GM12878 (cell line): Measurements from ENCODE around the gene ZBED4.

Experiments used
- CEBPB ChIP-seq, 2 experiments: fragments of 150-350 bp in 1 of 2; IDR thresholded peaks; 2 replicates each; pipeline ENCODE4 v1.6.1; 2012 to 2014; ENCODE audit warnings: low read depth in 2 of 2, low read length in 2 of 2, borderline replicate concordance in 1 of 2, inconsistent platforms in 1 of 2
- EP300 ChIP-seq, 2 experiments: fragments of 150-350 bp in 1 of 2; IDR thresholded peaks; 2 replicates each; pipeline ENCODE4 v1.6.1; 2011 to 2012; ENCODE audit warnings: low read depth in 2 of 2, low read length in 2 of 2, borderline replicate concordance in 1 of 2, improper control_type of control experiment in 1 of 2, inconsistent platforms in 1 of 2; ENCODE audit not compliant: control insufficient read depth in 1 of 2
- FOS ChIP-seq: IDR thresholded peaks from 3 replicates; pipeline ENCODE4 v1.6.1; 2011; ENCODE audit warnings: borderline replicate concordance; ENCODE audit not compliant: insufficient read length; ENCODE audit errors: extremely low read depth
- KDM1A ChIP-seq: fragments of 200-600 bp; sonication (generic); IDR thresholded peaks from 2 replicates; pipeline ENCODE4 v1.6.1; 2016; ENCODE audit warnings: borderline replicate concordance
- POLR2A ChIP-seq: IDR thresholded peaks from 2 replicates; pipeline ENCODE4 v1.6.1; 2011; ENCODE audit warnings: low read depth, mild to moderate bottlenecking, low read length
- RAD21 ChIP-seq: IDR thresholded peaks from 2 replicates; pipeline ENCODE4 v1.6.1; 2011; ENCODE audit warnings: mild to moderate bottlenecking, low read depth, low read length, moderate library complexity; ENCODE audit not compliant: insufficient read depth
- RFX5 ChIP-seq: IDR thresholded peaks from 2 replicates; pipeline ENCODE4 v1.6.1; 2011; ENCODE audit warnings: low read depth, low read length, improper control_type of control experiment
- SMAD1 ChIP-seq: fragments of 450-650 bp; IDR thresholded peaks from 2 replicates; pipeline ENCODE4 v1.6.1; 2018; ENCODE audit warnings: mild to moderate bottlenecking, low read depth; ENCODE audit not compliant: partially characterized antibody
- STAT1 ChIP-seq: fragments of 450-650 bp; conservative IDR thresholded peaks from 2 replicates; pipeline ENCODE4 v1.6.1; 2014; ENCODE audit warnings: antibody characterized with exemption, mild to moderate bottlenecking
- TF ChIP-seq, protein P1 (sequence below), 3 experiments: IDR thresholded peaks in 2 of 3; conservative IDR thresholded peaks in 1 of 3; 2 replicates each; pipeline ENCODE4 v1.5.1; 2011; ENCODE audit warnings: low read depth in 3 of 3, low read length in 3 of 3, mild to moderate bottlenecking in 3 of 3, control low read depth in 2 of 3, moderate library complexity in 2 of 3, inconsistent platforms in 1 of 3, mixed read lengths in 1 of 3; ENCODE audit not compliant: control insufficient read depth in 2 of 3, insufficient read depth in 1 of 3; ENCODE audit errors: extremely low read depth in 1 of 3
- TF ChIP-seq, protein P2 (sequence below): fragments of 450-650 bp; IDR thresholded peaks from 2 replicates; pipeline ENCODE4 v1.6.1; 2014; ENCODE audit warnings: mild to moderate bottlenecking
- TF ChIP-seq, protein P3 (sequence below): IDR thresholded peaks from 2 replicates; pipeline ENCODE4 v1.6.1; 2012; ENCODE audit warnings: mild to moderate bottlenecking, low read depth, low read length

DNA sequence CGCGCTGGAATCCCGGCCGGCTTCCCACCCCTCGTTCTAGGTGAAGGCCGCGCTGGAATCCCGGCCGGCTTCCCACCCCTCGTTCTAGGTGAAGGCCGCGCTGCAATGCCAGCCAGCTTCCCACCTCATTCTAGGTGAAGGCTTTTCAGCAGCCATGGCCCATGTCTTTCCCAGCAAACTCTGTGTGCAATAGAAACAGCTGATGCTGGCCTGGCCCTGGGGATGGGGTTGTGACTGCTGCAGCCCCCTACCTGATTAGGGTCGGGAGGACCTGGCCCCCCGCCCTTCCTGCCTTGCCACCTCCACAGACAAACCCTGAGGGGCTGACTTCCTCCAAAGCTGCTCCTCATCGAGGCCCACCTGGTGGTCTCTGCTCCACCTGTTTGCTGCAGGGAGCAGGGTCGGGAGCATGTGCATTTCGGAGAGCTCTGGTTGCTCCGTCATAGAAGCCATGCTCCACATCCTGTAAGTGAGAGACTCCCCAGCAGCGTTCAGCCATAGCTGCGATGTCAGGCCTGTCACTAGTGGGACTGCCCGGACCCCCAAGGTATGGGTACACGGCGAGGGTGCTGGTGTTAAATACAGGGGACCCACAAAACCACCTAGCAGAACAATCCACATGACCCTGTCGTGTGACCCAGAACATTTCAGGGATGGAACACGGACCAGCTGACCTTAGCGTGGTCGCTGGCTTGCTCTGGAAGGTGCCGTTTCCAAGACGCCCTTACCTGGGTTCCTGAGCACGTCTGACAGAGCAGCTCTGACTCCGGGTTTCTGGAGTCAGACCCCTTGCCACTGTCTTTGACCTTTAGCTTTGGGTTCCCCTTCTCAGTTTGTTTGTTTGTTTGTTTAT, 3.3 kb downstream of the ZBED4 start:
- TF ChIP-seq, protein P1, sequence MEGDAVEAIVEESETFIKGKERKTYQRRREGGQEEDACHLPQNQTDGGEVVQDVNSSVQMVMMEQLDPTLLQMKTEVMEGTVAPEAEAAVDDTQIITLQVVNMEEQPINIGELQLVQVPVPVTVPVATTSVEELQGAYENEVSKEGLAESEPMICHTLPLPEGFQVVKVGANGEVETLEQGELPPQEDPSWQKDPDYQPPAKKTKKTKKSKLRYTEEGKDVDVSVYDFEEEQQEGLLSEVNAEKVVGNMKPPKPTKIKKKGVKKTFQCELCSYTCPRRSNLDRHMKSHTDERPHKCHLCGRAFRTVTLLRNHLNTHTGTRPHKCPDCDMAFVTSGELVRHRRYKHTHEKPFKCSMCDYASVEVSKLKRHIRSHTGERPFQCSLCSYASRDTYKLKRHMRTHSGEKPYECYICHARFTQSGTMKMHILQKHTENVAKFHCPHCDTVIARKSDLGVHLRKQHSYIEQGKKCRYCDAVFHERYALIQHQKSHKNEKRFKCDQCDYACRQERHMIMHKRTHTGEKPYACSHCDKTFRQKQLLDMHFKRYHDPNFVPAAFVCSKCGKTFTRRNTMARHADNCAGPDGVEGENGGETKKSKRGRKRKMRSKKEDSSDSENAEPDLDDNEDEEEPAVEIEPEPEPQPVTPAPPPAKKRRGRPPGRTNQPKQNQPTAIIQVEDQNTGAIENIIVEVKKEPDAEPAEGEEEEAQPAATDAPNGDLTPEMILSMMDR (IDR thresholded peaks at IDR 0.05 in 2 of 3, conservative IDR thresholded peaks at IDR 0.05 in 1 of 3; ENCODE audit: control insufficient read depth in 2 of 3, extremely low read depth in 1 of 3, insufficient read depth in 1 of 3, low read depth in 3 of 3, low read length in 3 of 3): no peak
- TF ChIP-seq, protein P2, sequence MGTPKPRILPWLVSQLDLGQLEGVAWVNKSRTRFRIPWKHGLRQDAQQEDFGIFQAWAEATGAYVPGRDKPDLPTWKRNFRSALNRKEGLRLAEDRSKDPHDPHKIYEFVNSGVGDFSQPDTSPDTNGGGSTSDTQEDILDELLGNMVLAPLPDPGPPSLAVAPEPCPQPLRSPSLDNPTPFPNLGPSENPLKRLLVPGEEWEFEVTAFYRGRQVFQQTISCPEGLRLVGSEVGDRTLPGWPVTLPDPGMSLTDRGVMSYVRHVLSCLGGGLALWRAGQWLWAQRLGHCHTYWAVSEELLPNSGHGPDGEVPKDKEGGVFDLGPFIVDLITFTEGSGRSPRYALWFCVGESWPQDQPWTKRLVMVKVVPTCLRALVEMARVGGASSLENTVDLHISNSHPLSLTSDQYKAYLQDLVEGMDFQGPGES: no peak
- TF ChIP-seq, protein P3, sequence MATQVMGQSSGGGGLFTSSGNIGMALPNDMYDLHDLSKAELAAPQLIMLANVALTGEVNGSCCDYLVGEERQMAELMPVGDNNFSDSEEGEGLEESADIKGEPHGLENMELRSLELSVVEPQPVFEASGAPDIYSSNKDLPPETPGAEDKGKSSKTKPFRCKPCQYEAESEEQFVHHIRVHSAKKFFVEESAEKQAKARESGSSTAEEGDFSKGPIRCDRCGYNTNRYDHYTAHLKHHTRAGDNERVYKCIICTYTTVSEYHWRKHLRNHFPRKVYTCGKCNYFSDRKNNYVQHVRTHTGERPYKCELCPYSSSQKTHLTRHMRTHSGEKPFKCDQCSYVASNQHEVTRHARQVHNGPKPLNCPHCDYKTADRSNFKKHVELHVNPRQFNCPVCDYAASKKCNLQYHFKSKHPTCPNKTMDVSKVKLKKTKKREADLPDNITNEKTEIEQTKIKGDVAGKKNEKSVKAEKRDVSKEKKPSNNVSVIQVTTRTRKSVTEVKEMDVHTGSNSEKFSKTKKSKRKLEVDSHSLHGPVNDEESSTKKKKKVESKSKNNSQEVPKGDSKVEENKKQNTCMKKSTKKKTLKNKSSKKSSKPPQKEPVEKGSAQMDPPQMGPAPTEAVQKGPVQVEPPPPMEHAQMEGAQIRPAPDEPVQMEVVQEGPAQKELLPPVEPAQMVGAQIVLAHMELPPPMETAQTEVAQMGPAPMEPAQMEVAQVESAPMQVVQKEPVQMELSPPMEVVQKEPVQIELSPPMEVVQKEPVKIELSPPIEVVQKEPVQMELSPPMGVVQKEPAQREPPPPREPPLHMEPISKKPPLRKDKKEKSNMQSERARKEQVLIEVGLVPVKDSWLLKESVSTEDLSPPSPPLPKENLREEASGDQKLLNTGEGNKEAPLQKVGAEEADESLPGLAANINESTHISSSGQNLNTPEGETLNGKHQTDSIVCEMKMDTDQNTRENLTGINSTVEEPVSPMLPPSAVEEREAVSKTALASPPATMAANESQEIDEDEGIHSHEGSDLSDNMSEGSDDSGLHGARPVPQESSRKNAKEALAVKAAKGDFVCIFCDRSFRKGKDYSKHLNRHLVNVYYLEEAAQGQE: no peak
- TF ChIP-seq CEBPB (IDR thresholded peaks at IDR 0.05; ENCODE audit: borderline replicate concordance in 1 of 2, low read depth in 2 of 2, low read length in 2 of 2): no peak
- TF ChIP-seq FOS: no peak
- TF ChIP-seq RFX5: no peak
- TF ChIP-seq KDM1A: no peak
- TF ChIP-seq POLR2A: no peak
- TF ChIP-seq RAD21: no peak
- TF ChIP-seq EP300 (IDR thresholded peaks at IDR 0.05; ENCODE audit: borderline replicate concordance in 1 of 2, control insufficient read depth in 1 of 2, low read depth in 2 of 2, low read length in 2 of 2): no peak
- no peak for TF ChIP-seq STAT1
- TF ChIP-seq SMAD1: no peak
